GM19467 (cell line): ENCODE measurements around the gene KCNK18.
A peak's percentile ranks its signal among the peaks of the same experiment; 100 is the strongest.

Source experiments
- ATAC-seq: cut with Tn5 transposase; IDR thresholded peaks from one replicate; pipeline ENCODE4 v1.9.1; 2021; ENCODE audit warnings: mild to moderate bottlenecking, moderate library complexity; ENCODE audit not compliant: unreplicated experiment

The KCNK18 gene

DNA sequence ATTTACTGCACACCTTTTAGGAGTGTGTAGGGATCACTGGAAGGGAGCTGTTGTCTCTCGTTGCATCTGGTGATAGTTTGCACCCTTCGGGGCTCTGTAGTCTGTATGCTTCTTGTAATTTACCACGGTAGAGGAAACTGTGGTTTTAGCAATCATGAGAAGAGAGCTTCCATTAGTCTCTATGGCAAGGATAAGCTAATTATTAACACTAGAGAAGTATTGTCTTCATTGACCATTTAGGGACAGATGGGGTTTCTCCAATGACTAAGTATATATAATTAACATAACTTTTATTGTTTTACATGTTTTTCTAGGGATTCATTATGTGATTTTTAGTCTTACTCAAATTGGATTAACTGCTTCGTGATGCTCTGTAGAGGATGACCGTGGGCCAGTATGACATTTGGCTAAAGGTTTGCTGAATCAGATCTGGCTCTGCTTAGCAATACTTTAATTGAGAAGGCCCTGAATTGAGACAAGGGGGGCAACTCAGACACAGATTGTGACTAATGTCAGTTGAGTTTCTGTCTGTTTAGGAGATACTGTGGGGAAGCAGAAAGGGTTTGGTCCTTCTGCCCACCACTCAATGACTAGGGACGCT, 52.3 kb downstream of the KCNK18 start:
- ATAC-seq: peak; percentile 71

DNA sequence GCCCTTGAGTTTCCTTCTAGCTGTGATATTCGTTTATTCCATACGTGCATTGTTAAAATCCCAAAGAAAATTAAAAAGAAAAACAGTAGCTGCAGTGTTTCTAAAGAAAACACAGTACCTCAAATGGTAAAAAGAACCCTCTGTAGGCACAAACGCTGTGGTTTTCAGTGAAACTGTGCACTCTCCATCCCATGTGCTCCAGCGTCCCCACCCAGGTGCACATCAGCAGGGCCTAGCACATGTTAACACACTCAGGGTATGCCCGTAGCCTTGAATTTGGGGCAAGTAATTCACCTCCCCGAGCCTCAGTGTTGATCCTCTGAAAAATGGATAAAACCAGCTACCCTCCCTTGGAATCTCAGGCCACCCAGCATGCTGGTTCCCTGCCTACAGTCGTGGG, 53.1 kb downstream of the KCNK18 start:
- no peak for ATAC-seq

DNA sequence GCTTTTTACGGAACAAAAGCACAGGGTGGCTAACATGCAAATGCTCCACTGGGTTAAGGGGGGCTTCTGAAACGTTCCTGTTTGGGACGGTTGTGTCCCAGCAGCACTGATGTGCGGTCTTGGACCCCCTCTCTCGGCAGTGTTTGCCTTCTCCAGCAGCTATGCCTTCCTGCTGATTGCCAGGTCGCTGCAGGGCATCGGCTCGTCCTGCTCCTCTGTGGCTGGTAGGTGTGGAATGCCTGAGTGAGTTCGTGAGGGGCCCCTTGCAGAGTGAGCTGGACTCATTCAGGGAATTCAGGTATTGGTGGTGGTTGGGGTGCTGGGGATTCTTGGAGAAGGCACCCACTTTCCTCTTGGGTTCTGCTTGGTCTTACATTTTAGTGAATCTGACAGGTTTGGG, 56.6 kb downstream of the KCNK18 start:
- ATAC-seq: no peak

DNA sequence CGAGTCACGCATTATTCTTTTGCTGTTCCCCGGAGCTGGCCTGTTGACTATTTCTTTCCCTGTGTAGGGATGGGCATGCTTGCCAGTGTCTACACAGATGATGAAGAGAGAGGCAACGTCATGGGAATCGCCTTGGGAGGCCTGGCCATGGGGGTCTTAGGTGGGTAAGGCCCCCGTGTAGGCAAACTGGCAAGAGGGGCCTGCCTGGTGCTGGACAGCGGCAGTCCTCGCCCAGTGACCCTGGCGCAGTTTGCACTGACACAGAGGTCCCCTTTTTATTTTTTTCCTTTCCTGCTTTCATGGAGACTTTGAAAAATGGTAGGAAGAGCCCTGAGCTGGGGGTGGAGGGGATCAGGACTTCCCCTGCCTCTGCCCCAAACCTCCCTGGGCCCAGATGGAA, 57.0 kb downstream of the KCNK18 start:
- no peak for ATAC-seq

DNA sequence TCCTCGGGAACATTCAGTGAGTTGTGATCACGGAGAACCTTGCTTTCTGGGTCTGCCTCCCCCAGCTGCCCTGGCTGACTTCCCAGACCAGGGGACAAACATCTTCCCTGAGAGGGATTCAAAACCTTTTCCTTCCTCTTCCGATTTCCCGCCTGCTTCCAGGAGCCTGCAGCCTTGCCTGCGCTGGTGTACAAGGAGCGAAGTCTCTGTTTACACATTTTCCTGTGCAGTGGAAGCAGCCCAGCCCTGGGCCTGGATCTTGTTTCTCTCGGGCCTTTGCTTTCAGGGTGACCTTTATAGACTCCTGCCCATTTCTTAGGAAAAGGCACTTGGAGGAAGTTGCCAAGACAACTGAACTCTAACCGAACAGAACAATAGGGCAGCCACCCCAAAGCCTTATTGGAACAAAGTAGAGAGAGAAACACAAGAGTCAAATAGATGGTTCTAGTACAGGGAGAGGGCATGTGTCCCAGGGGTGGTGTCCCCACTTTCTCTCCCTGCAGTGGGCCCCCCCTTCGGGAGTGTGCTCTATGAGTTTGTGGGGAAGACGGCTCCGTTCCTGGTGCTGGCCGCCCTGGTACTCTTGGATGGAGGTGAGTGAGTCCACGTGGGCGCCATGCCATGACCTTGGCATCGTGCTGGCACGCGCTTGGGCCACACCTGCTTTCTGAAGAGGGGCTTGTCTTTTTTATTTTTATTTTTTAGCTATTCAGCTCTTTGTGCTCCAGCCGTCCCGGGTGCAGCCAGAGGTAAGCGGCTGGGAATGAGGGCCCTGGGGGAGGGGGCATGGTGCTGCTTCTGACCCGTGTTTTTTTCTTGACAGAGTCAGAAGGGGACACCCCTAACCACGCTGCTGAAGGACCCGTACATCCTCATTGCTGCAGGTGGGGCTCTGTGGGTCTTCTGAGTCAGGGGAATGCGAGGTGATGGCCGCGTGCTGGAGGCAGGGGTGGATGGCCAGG, 57.8 kb downstream of the KCNK18 start:
- no peak for ATAC-seq

DNA sequence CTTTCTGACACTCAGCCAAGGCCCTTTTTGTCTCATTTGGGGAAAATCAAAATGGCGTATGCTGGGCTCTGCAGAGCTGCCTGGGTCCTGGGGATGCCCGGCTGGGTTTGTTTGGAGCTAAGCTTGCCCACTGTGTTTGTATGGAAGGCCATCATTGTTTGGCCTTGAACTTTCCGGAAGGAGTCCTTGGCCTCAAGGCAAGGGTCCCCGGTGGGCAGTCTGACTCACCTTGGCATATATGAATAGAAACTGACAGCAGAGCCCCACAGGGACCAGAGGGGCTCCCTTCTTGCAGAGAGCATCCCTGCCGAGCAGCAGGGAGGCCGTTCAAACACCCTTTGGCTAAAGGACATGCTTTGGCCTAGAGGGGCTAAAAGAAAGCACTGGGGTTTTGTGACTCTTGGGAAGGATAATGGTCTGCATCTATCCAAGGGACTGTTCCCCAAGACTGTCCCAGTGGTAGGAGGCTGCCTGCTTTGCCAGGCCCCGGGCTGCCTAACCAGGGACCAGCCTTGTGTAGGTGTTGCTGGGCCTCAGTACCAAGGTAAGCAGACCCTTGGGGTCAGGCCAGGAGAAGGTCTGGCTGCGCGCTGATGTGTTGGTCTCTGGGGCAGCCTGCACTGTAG, 58.7 kb downstream of the KCNK18 start:
- no peak for ATAC-seq

DNA sequence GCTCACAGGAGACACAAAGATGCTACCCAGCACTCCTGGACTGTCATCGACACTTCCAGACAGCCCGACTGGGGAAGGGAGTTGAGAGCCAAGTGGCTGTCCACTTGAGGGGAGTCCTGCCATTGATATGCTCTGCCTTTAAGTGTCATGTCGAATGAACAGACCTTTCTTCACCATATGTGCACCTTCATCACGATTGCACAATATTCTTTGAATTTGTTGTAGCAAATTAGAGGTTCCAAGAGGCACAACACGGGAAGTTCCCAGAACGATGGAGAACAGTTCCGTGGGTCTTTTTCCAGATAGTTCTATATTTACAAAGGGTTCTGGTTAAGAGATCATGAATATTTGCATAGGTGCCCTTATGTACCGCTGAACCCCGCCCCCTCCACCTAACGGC, 59.6 kb downstream of the KCNK18 start:
- no peak for ATAC-seq

DNA sequence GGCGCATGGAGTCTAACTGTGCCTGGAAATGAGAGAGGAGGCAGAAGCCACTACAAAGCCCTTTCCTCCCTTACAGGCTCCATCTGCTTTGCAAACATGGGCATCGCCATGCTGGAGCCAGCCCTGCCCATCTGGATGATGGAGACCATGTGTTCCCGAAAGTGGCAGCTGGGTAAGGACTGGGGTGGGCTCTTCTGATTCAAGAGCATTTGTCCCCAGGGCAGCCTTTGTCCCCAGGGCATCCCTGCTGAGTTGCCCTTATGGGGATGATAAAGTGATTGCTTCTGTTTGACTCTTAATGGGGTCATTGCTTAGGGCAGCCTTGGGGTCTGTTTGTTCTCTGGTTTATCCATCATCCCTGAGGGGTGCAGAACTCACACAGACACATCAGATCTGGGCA, 60.4 kb downstream of the KCNK18 start:
- ATAC-seq: no peak

DNA sequence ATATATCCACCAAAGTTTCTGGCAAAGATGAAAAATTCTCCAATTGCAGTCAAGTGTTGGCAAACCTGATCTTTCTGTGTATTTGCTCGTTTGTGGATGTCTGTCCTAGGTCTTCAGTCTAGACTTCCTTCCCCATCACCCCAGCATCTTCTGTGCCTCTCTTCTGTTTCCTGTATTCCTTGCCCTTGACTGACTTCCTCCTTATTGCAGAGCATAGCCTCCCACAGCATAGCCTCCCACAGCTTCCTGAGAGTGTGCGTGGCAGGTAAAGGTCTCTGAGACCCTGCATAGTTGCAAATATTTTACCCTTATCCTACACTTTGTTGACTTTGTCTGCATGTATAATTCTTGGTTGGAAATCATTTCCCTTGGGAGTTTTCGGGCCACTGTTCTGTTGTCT, 62.0 kb downstream of the KCNK18 start:
- ATAC-seq: no peak
